OCI-LY7 (cell line): ENCODE results near the gene PAK1.

Source experiments
- EZH2phosphoT487 ChIP-seq: fragments of 200-600 bp; sonication (generic); IDR thresholded peaks from 2 replicates; pipeline ENCODE4 v1.6.1; 2018; ENCODE audit warnings: low read depth, borderline replicate concordance, mild to moderate bottlenecking, mixed run types, antibody characterized with exemption, low read length, moderate library complexity, mixed read lengths
- TF ChIP-seq, protein P1 (sequence below): fragments of 200-600 bp; sonication (generic); conservative IDR thresholded peaks from 2 replicates; pipeline ENCODE4 v1.5.1; 2014; ENCODE audit warnings: mild to moderate bottlenecking, antibody characterized with exemption, low read length, moderate library complexity, mixed read lengths

- TF ChIP-seq, protein P1, sequence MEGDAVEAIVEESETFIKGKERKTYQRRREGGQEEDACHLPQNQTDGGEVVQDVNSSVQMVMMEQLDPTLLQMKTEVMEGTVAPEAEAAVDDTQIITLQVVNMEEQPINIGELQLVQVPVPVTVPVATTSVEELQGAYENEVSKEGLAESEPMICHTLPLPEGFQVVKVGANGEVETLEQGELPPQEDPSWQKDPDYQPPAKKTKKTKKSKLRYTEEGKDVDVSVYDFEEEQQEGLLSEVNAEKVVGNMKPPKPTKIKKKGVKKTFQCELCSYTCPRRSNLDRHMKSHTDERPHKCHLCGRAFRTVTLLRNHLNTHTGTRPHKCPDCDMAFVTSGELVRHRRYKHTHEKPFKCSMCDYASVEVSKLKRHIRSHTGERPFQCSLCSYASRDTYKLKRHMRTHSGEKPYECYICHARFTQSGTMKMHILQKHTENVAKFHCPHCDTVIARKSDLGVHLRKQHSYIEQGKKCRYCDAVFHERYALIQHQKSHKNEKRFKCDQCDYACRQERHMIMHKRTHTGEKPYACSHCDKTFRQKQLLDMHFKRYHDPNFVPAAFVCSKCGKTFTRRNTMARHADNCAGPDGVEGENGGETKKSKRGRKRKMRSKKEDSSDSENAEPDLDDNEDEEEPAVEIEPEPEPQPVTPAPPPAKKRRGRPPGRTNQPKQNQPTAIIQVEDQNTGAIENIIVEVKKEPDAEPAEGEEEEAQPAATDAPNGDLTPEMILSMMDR = no peak
- TF ChIP-seq EZH2phosphoT487 = no peak
Observed at GRCh38 chr11:77276271-77276670, 197.6 kb downstream of the PAK1 start.
